Fibroblast of skin of left quadriceps (primary cell): ENCODE data around the gene POU2F2.

Experiments
- DNase-seq, 2 experiments: peaks; one replicate each; pipeline ENCODE4 v3.0.0-alpha.2; 2013; ENCODE audit warnings: low read depth in 2 of 2

POU2F2 gene

GRCh38 chr19:42132030-42132628 is at the start of gene POU2F2:
Gene POU2F2, minus strand, starts transcription at chr19:42132446. Its CDS starts 35 bp downstream, at chr19:42132411.
- no peak for DNase-seq

GRCh38 chr19:42178791-42179674 is 46.8 kb upstream of the POU2F2 start:
- DNase-seq, result no peak

GRCh38 chr19:42177686-42178019 is 45.4 kb upstream of the POU2F2 start:
- no peak for DNase-seq

GRCh38 chr19:42176990-42177685 is 44.9 kb upstream of the POU2F2 start:
- DNase-seq, result peak; percentile 35 to 45

GRCh38 chr19:42176649-42176989 is 44.4 kb upstream of the POU2F2 start:
- no peak for DNase-seq

- no peak for DNase-seq
These were observed 43.9 kb upstream of the POU2F2 start for GRCh38 chr19:42175952-42176648.

- no peak for DNase-seq
These were observed 42.9 kb upstream of the POU2F2 start for GRCh38 chr19:42174958-42175734.

GRCh38 chr19:42174188-42174587 is 41.9 kb upstream of the POU2F2 start:
- DNase-seq, result no peak

GRCh38 chr19:42173695-42174094 is 41.4 kb upstream of the POU2F2 start:
- DNase-seq, result no peak

GRCh38 chr19:42172261-42172660 is 40.0 kb upstream of the POU2F2 start:
- no peak for DNase-seq

GRCh38 chr19:42170715-42171114 is 38.5 kb upstream of the POU2F2 start:
- no peak for DNase-seq

- DNase-seq, result no peak
These were observed 37.5 kb upstream of the POU2F2 start for GRCh38 chr19:42169486-42170413.

GRCh38 chr19:42168206-42168605 is 36.0 kb upstream of the POU2F2 start:
- no peak for DNase-seq

GRCh38 chr19:42166316-42166715 is 34.1 kb upstream of the POU2F2 start:
- no peak for DNase-seq

GRCh38 chr19:42165146-42165545 is 32.9 kb upstream of the POU2F2 start:
- DNase-seq, result no peak

- DNase-seq, result no peak
These were observed 29.5 kb upstream of the POU2F2 start for GRCh38 chr19:42161616-42162263.

GRCh38 chr19:42159942-42160341 is 27.7 kb upstream of the POU2F2 start:
- no peak for DNase-seq

- no peak for DNase-seq
These were observed 26.7 kb upstream of the POU2F2 start for GRCh38 chr19:42158926-42159325.

GRCh38 chr19:42156571-42156970 is 24.3 kb upstream of the POU2F2 start:
- DNase-seq, result no peak

GRCh38 chr19:42155796-42156195 is 23.6 kb upstream of the POU2F2 start:
- DNase-seq, result no peak
